H9 (cell line): ENCODE measurements around the gene NUDT9. TPM values are rescaled to one million over a fixed set of nuclear protein-coding genes. Genes with fewer than 3 reads are reported as not detected.

ENCODE experiments used
- DNase-seq: peaks from one replicate; pipeline ENCODE4 v3.0.0-alpha.2; 2017
- H2AFZ ChIP-seq: one replicate; pipeline ENCODE4 v1.6.1; 2013; ENCODE audit warnings: mild to moderate bottlenecking, low read length, control low read depth, moderate library complexity
- H2AK5ac ChIP-seq: 2 replicates; pipeline ENCODE4 v1.6.1; 2013; ENCODE audit warnings: low read length, control low read depth, mixed read lengths; ENCODE audit not compliant: insufficient read length
- H2BK120ac ChIP-seq: one replicate; pipeline ENCODE4 v1.6.1; 2013; ENCODE audit warnings: low read depth, mild to moderate bottlenecking, low read length, control low read depth, inconsistent platforms; ENCODE audit not compliant: poor library complexity, severe bottlenecking
- H2BK12ac ChIP-seq: 2 replicates; pipeline ENCODE4 v1.6.1; 2013; ENCODE audit warnings: low read length, control low read depth, mixed read lengths, low read depth; ENCODE audit not compliant: insufficient read length
- H2BK15ac ChIP-seq: 2 replicates; pipeline ENCODE4 v1.6.1; 2013; ENCODE audit warnings: low read depth, low read length, control low read depth
- H2BK20ac ChIP-seq: one replicate; pipeline ENCODE4 v1.6.1; 2013; ENCODE audit warnings: low read depth, mild to moderate bottlenecking, low read length, control low read depth, inconsistent platforms; ENCODE audit not compliant: poor library complexity, severe bottlenecking
- H2BK5ac ChIP-seq: 2 replicates; pipeline ENCODE4 v1.6.1; 2013; ENCODE audit warnings: low read length, control low read depth, mixed read lengths; ENCODE audit not compliant: insufficient read length
- H3K14ac ChIP-seq: 2 replicates; pipeline ENCODE4 v1.6.1; 2013; ENCODE audit warnings: low read length, control low read depth; ENCODE audit not compliant: insufficient read depth
- H3K18ac ChIP-seq: 2 replicates; pipeline ENCODE4 v1.6.1; 2013; ENCODE audit warnings: low read depth, mild to moderate bottlenecking, mixed read lengths, low read length, control low read depth; ENCODE audit not compliant: insufficient read length
- H3K23ac ChIP-seq: 2 replicates; pipeline ENCODE4 v1.6.1; 2013; ENCODE audit warnings: low read length, control low read depth, mixed read lengths, low read depth; ENCODE audit not compliant: insufficient read length
- H3K23me2 ChIP-seq: 2 replicates; pipeline ENCODE4 v1.6.1; 2013; ENCODE audit warnings: low read depth, mild to moderate bottlenecking, mixed read lengths, low read length, control low read depth; ENCODE audit not compliant: insufficient read length, poor library complexity, severe bottlenecking
- H3K27ac ChIP-seq: 2 replicates; pipeline ENCODE4 v1.5.1; 2013; ENCODE audit warnings: low read length, control low read depth, mixed read lengths, low read depth; ENCODE audit not compliant: insufficient read length
- H3K27me3 ChIP-seq: 2 replicates; pipeline ENCODE4 v1.6.1; 2013; ENCODE audit warnings: low read length, control low read depth, inconsistent platforms; ENCODE audit not compliant: insufficient read depth
- H3K4ac ChIP-seq: 2 replicates; pipeline ENCODE4 v1.6.1; 2013; ENCODE audit warnings: low read depth, mild to moderate bottlenecking, control low read depth, inconsistent platforms, low read length, moderate library complexity
- H3K4me1 ChIP-seq: 2 replicates; pipeline ENCODE4 v1.6.1; 2013; ENCODE audit warnings: low read length, control low read depth, inconsistent platforms; ENCODE audit not compliant: insufficient read depth
- H3K4me2 ChIP-seq: 2 replicates; pipeline ENCODE4 v1.6.1; 2013; ENCODE audit warnings: low read length, control low read depth, mixed read lengths; ENCODE audit not compliant: insufficient read length, insufficient read depth
- H3K56ac ChIP-seq: 2 replicates; pipeline ENCODE4 v1.6.1; 2013; ENCODE audit warnings: low read depth, mild to moderate bottlenecking, mixed read lengths, low read length, control low read depth; ENCODE audit not compliant: insufficient read length
- H3K79me1 ChIP-seq: 2 replicates; pipeline ENCODE4 v1.6.1; 2013; ENCODE audit warnings: low read depth, mild to moderate bottlenecking, moderate library complexity, low read length, control low read depth, inconsistent platforms; ENCODE audit not compliant: insufficient read depth, poor library complexity, severe bottlenecking
- H3K79me2 ChIP-seq: 2 replicates; pipeline ENCODE4 v1.6.1; 2013; ENCODE audit warnings: low read length, control low read depth, inconsistent platforms; ENCODE audit not compliant: insufficient read depth
- H3K9ac ChIP-seq: 2 replicates; pipeline ENCODE4 v1.6.1; 2013; ENCODE audit warnings: low read length, control low read depth, mixed read lengths; ENCODE audit not compliant: insufficient read length; ENCODE audit errors: extremely low read depth
- H3K9me3 ChIP-seq: one replicate; pipeline ENCODE4 v1.6.1; 2013; ENCODE audit warnings: low read depth, low read length, inconsistent platforms; ENCODE audit not compliant: control insufficient read depth
- H3T11ph ChIP-seq: one replicate; pipeline ENCODE4 v1.6.1; 2013; ENCODE audit warnings: mild to moderate bottlenecking, low read length, control low read depth, inconsistent platforms
- H4K20me1 ChIP-seq: one replicate; pipeline ENCODE4 v1.6.1; 2013; ENCODE audit not compliant: control insufficient read depth, insufficient read length, insufficient read depth
- H4K5ac ChIP-seq: 2 replicates; pipeline ENCODE4 v1.6.1; 2013; ENCODE audit warnings: low read depth, mild to moderate bottlenecking, mixed read lengths, low read length, control low read depth; ENCODE audit not compliant: insufficient read length
- H4K8ac ChIP-seq: replicated peaks from 2 replicates; pipeline ENCODE4 v1.6.1; 2013; ENCODE audit warnings: low read length, control low read depth, mixed read lengths, low read depth; ENCODE audit not compliant: insufficient read length
- H4K91ac ChIP-seq: 2 replicates; pipeline ENCODE4 v1.6.1; 2013; ENCODE audit warnings: low read depth, mild to moderate bottlenecking, moderate library complexity, mixed read lengths, low read length, control low read depth; ENCODE audit not compliant: insufficient read length
- H3K27ac Mint-ChIP-seq, 3 experiments: 2 replicates in 2 of 3; 3 replicates in 1 of 3; pipeline ENCODE4 v1.8.0; 2020 to 2021; ENCODE audit warnings: mixed read lengths in 3 of 3, mild to moderate bottlenecking in 1 of 3, moderate library complexity in 1 of 3
- H3K27me3 Mint-ChIP-seq: 2 replicates; pipeline ENCODE4 v1.8.0; 2021; ENCODE audit warnings: low read depth, mild to moderate bottlenecking, moderate library complexity, mixed read lengths
- H3K36me3 Mint-ChIP-seq, 3 experiments: 2 replicates in 2 of 3; 3 replicates in 1 of 3; pipeline ENCODE4 v1.8.0; 2020 to 2021; ENCODE audit warnings: low read depth in 3 of 3, mixed read lengths in 3 of 3; ENCODE audit not compliant: insufficient read depth in 1 of 3
- H3K4me1 Mint-ChIP-seq, 2 experiments: 2 replicates each; pipeline ENCODE4 v1.8.0; 2020; ENCODE audit warnings: mixed read lengths in 2 of 2
- H3K4me3 Mint-ChIP-seq, 2 experiments: 2 replicates in 1 of 2; 3 replicates in 1 of 2; pipeline ENCODE4 v1.8.0; 2020 to 2021; ENCODE audit warnings: mild to moderate bottlenecking in 2 of 2, mixed read lengths in 2 of 2, moderate library complexity in 1 of 2
- H3K9me3 Mint-ChIP-seq, 2 experiments: 2 replicates in 1 of 2; 3 replicates in 1 of 2; pipeline ENCODE4 v1.8.0; 2020; ENCODE audit warnings: mild to moderate bottlenecking in 2 of 2, mixed read lengths in 2 of 2, moderate library complexity in 1 of 2
- total RNA-seq: library from RNA; stranded (reverse); gene quantifications from 2 replicates; pipeline ENCODE4 v1.2.1, GENCODE V29; 2021
- TF ChIP-seq, protein P1 (sequence below): fragments of 200-600 bp; sonication (generic); conservative IDR thresholded peaks from 3 replicates; pipeline ENCODE4 v1.8.0; 2021; ENCODE audit warnings: antibody characterized with exemption, mild to moderate bottlenecking

Gene NUDT9
- total RNA-seq, 1 experiment from 2014 or later, result 28.5 TPM

DNA sequence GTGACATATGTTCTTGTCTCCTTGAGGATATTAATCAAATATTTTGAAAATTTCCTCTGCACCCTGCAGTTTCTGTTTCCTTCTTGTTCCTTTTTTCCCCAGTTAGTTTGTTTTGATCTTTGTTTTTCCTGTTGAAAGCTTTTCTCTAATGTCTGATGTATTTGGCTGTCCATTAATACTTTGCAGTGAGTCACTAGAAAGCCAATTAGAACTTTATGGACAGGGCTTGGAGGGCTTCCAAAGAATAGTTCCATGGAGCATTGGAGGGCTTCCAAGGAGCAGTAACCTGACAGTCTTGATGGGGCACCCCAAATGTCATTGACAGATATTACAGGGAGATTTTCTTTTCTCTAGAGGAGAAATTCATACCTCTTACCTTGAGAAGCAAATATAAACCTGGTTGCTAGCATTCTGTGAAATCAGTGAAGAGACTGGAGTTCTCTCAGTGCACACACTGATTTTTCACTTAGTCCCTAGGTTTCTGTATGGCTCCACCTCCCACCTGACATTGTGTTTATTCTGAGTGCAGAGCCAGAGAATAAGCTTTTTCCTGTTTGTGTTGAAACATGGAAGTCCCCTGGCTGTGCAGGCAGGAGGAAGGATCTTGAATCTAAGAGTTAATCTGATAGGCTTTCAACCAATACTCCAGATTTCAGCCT, 80.3 kb downstream of the NUDT9 start:
- Histone ChIP-seq H3K4me2 (no peak overlapping the region), H4K91ac (no peak overlapping the region), H4K5ac (no peak overlapping the region), H3K27ac (no peak overlapping the region), H3K79me1 (no peaks in the 10 kb centered on the region), H3K9me3 (no peaks in the 10 kb centered on the region), H2BK15ac (no peak overlapping the region), H2AK5ac (no peak overlapping the region), H2BK5ac (no peak overlapping the region), H3K14ac (no peak overlapping the region), H3K56ac (no peak overlapping the region), H3K27me3 (no peaks in the 10 kb centered on the region), H3K18ac (no peak overlapping the region), H2BK120ac (no peak overlapping the region), H4K8ac (no peak overlapping the region), H3K4ac (no peak overlapping the region), H2BK20ac (no peak overlapping the region), H3K4me1 (no peaks in the 10 kb centered on the region), H2AFZ (no peak overlapping the region), H3K23me2 (no peaks in the 10 kb centered on the region), H3K9ac (no peak overlapping the region), H3K79me2 (no peaks in the 10 kb centered on the region), H3T11ph (no peak overlapping the region), H4K20me1 (no peaks in the 10 kb centered on the region), H2BK12ac (no peak overlapping the region), H3K23ac (no peak overlapping the region)
- TF ChIP-seq, protein P1, sequence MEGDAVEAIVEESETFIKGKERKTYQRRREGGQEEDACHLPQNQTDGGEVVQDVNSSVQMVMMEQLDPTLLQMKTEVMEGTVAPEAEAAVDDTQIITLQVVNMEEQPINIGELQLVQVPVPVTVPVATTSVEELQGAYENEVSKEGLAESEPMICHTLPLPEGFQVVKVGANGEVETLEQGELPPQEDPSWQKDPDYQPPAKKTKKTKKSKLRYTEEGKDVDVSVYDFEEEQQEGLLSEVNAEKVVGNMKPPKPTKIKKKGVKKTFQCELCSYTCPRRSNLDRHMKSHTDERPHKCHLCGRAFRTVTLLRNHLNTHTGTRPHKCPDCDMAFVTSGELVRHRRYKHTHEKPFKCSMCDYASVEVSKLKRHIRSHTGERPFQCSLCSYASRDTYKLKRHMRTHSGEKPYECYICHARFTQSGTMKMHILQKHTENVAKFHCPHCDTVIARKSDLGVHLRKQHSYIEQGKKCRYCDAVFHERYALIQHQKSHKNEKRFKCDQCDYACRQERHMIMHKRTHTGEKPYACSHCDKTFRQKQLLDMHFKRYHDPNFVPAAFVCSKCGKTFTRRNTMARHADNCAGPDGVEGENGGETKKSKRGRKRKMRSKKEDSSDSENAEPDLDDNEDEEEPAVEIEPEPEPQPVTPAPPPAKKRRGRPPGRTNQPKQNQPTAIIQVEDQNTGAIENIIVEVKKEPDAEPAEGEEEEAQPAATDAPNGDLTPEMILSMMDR, result no peak
- no peak for DNase-seq
- H3K9me3 Mint-ChIP-seq, result no peaks in the 10 kb centered on the region
- no peaks in the 10 kb centered on the region for H3K36me3 Mint-ChIP-seq
- H3K27me3 Mint-ChIP-seq, result no peaks in the 10 kb centered on the region
- H3K4me3 Mint-ChIP-seq, result no peak overlapping the region
- no peaks in the 10 kb centered on the region for H3K4me1 Mint-ChIP-seq
- no peak overlapping the region for H3K27ac Mint-ChIP-seq
